Epithelial cell of esophagus (primary cell): Measurements from ENCODE around the gene ADAMTS17.

Experiments used
- DNase-seq: peaks from one replicate; pipeline ENCODE4 v3.0.0; 2010; ENCODE audit warnings: low read depth
- H3K4me3 ChIP-seq: 2 replicates; pipeline ENCODE4 v1.5.1; 2011; ENCODE audit warnings: mild to moderate bottlenecking, low read length, control low read depth
- TF ChIP-seq, protein P1 (sequence below): IDR thresholded peaks from 2 replicates; pipeline ENCODE4 v1.5.1; 2011; ENCODE audit warnings: low read depth, mild to moderate bottlenecking, low read length, control low read depth, inconsistent platforms; ENCODE audit not compliant: insufficient read depth; ENCODE audit errors: missing control alignments

The ADAMTS17 gene

GRCh38 chr15:100133001-100133400 is 208.8 kb downstream of the ADAMTS17 start:
- no peak for DNase-seq
- H3K4me3 ChIP-seq: no peak overlapping the region
- TF ChIP-seq, protein P1, sequence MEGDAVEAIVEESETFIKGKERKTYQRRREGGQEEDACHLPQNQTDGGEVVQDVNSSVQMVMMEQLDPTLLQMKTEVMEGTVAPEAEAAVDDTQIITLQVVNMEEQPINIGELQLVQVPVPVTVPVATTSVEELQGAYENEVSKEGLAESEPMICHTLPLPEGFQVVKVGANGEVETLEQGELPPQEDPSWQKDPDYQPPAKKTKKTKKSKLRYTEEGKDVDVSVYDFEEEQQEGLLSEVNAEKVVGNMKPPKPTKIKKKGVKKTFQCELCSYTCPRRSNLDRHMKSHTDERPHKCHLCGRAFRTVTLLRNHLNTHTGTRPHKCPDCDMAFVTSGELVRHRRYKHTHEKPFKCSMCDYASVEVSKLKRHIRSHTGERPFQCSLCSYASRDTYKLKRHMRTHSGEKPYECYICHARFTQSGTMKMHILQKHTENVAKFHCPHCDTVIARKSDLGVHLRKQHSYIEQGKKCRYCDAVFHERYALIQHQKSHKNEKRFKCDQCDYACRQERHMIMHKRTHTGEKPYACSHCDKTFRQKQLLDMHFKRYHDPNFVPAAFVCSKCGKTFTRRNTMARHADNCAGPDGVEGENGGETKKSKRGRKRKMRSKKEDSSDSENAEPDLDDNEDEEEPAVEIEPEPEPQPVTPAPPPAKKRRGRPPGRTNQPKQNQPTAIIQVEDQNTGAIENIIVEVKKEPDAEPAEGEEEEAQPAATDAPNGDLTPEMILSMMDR: no peak

DNA sequence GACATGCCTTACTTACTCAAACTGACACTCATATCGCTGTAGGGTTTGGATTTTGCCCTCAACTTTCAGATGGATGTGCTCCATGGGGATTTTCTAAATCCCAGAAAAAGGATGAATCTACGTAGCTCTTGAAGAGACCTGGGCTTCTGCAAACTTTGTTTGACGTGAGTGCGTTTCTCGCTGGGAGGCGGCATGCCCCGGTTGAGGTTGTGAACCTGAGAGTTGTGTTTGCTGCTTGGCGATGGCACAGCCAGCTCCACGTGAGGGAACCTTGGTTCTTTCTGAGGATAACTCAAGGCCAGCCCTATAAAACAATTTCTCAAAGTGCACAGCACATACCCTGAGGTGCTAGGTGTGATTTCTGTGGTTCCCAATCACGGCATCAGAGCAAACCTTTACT is 209.5 kb downstream of the ADAMTS17 start:
- DNase-seq: no peak
- H3K4me3 ChIP-seq: no peak overlapping the region
- TF ChIP-seq, protein P1: no peak

GRCh38 chr15:100131321-100132224 is 210.2 kb downstream of the ADAMTS17 start:
- H3K4me3 ChIP-seq: no peak overlapping the region
- TF ChIP-seq, protein P1: peak; percentile 35
- peak; percentile 32 for DNase-seq

- no peak overlapping the region for H3K4me3 ChIP-seq
- TF ChIP-seq, protein P1: no peak
- no peak for DNase-seq
Measured at GRCh38 chr15:100129677-100130076, 212.1 kb downstream of the ADAMTS17 start.

DNA sequence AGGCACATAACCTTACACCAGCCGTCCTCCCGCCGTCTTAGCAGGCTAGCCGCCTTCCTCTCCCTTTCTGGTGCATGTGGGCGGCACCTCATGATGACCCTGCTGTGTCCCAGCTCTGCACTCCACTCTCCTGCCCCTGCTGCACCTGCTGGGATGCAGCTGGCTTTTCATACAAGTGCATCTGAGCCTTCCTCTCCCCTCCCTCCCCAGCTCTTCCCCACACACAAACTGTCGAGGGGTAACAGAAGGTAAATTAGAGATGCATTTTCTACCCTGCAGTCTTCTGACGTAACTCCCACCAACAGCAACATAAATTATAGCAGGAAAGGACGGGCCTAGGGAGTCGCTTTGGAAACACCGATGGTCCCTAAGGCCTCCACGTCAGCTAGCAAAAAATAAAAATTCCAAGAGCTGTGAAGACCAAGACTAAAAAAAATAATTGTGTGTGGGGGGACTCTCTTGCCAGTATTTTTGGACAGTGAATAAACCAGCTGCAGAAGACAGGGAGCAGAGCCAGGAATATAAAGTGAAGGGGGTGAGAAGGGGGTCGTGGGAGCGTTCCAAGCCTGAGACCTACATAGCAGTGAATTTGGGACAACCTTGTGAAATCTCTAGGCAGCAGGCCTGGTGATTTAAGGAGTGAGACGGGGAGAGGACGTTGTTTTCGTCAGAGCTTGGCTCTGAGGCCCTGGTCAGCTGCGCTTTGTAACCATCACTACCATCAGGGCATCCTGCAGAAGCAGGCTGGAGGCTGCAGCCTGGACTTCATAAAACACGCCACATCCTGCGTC is 216.2 kb downstream of the ADAMTS17 start:
- DNase-seq: no peak
- H3K4me3 ChIP-seq: no peak overlapping the region
- TF ChIP-seq, protein P1: no peak

GRCh38 chr15:100124936-100125335 is 216.8 kb downstream of the ADAMTS17 start:
- no peak overlapping the region for H3K4me3 ChIP-seq
- DNase-seq: no peak
- TF ChIP-seq, protein P1: no peak
